Right lobe of liver (tissue), 4 donors: ENCODE data around the gene APBA2.
"Not testable (repeated sequence)": the region's sequence is repeated elsewhere in the genome, so short reads cannot be mapped to it uniquely, and the experiment has no call there.

Experiments
- POLR2A ChIP-seq: fragments of 450-650 bp; IDR thresholded peaks from one replicate; pipeline ENCODE4 v1.6.1; 2017; ENCODE audit warnings: antibody characterized with exemption, mild to moderate bottlenecking
- TF ChIP-seq, protein P1 (sequence below), 4 donors: fragments of 200-600 bp in 3 of 4; fragments of 450-650 bp in 1 of 4; IDR thresholded peaks; one replicate each; pipeline versions ENCODE4 v1.5.1 to v1.8.0; 2016 to 2022; ENCODE audit warnings: antibody characterized with exemption in 4 of 4, mild to moderate bottlenecking in 2 of 4
- donor health status: DM: no; HTN: no; CAD: no.
- donor health status: DM: no; HTN: no; CAD: no.
- donor health status: DM: no; HTN: yes; CAD: no.

DNA sequence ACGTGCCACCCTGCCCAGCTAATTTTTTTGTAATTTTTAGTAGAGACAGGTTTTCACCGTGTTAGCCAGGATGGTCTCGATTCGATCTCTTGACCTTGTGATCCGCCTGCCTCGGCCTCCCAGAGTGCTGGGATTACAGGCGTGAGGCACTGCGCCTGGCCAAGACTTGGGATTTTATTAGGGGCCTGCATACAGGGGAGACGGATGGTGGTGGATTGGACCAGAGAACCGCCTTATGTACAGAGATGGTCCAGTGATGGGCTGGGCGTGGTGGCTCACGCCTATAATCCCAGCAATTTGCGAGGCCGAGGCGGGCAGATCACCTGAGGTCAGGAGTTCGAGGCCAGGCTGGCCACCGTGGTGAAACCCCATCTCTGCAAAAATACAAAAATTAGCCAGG, 139.6 kb downstream of the APBA2 start:
- TF ChIP-seq, protein P1, sequence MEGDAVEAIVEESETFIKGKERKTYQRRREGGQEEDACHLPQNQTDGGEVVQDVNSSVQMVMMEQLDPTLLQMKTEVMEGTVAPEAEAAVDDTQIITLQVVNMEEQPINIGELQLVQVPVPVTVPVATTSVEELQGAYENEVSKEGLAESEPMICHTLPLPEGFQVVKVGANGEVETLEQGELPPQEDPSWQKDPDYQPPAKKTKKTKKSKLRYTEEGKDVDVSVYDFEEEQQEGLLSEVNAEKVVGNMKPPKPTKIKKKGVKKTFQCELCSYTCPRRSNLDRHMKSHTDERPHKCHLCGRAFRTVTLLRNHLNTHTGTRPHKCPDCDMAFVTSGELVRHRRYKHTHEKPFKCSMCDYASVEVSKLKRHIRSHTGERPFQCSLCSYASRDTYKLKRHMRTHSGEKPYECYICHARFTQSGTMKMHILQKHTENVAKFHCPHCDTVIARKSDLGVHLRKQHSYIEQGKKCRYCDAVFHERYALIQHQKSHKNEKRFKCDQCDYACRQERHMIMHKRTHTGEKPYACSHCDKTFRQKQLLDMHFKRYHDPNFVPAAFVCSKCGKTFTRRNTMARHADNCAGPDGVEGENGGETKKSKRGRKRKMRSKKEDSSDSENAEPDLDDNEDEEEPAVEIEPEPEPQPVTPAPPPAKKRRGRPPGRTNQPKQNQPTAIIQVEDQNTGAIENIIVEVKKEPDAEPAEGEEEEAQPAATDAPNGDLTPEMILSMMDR (IDR thresholded peaks at IDR 0.05), result not testable (repeated sequence)
- not testable (repeated sequence) for TF ChIP-seq POLR2A
